Neural progenitor cell (in vitro differentiated cells): ENCODE data around the gene KLF13. TPM values are rescaled to one million over a fixed set of nuclear protein-coding genes. Genes with fewer than 3 reads are reported as not detected.
A peak's percentile ranks its signal among the peaks of the same experiment; 100 is the strongest.

Experiments used
- DNase-seq: peaks from one replicate; pipeline ENCODE4 v3.0.0-alpha.2; 2016; ENCODE audit warnings: low spot score
- H2AFZ ChIP-seq: fragments of 200-600 bp; sonication (generic); replicated peaks from 2 replicates; pipeline ENCODE4 v1.6.1; 2016; ENCODE audit warnings: antibody characterized with exemption
- H3F3A ChIP-seq: fragments of 200-600 bp; sonication (generic); 2 replicates; pipeline ENCODE4 v1.6.1; 2016; ENCODE audit warnings: antibody characterized with exemption, low read depth
- H3K27ac ChIP-seq: fragments of 200-600 bp; sonication (generic); 2 replicates; pipeline ENCODE4 v1.5.1; 2016; ENCODE audit warnings: mild to moderate bottlenecking
- H3K27me3 ChIP-seq: fragments of 200-600 bp; sonication (generic); 2 replicates; pipeline ENCODE4 v1.6.1; 2016; ENCODE audit warnings: mild to moderate bottlenecking, moderate library complexity
- H3K36me3 ChIP-seq: fragments of 200-600 bp; sonication (generic); 2 replicates; pipeline ENCODE4 v1.5.1; 2016
- H3K4me1 ChIP-seq: fragments of 200-600 bp; sonication (generic); 2 replicates; pipeline ENCODE4 v1.6.1; 2016; ENCODE audit warnings: mixed run types
- H3K4me2 ChIP-seq: fragments of 200-600 bp; sonication (generic); 2 replicates; pipeline ENCODE4 v1.6.1; 2016
- H3K4me3 ChIP-seq: fragments of 200-600 bp; sonication (generic); 2 replicates; pipeline ENCODE4 v1.5.1; 2016
- H3K79me2 ChIP-seq: fragments of 200-600 bp; sonication (generic); 2 replicates; pipeline ENCODE4 v1.6.1; 2016; ENCODE audit warnings: low read depth
- H3K9ac ChIP-seq: fragments of 200-600 bp; sonication (generic); 2 replicates; pipeline ENCODE4 v1.6.1; 2016
- H3K9me3 ChIP-seq: fragments of 200-600 bp; sonication (generic); 2 replicates; pipeline ENCODE4 v1.5.1; 2016; ENCODE audit warnings: low read depth
- H4K20me1 ChIP-seq: fragments of 200-600 bp; sonication (generic); 2 replicates; pipeline ENCODE4 v1.6.1; 2016; ENCODE audit warnings: low read depth
- H3K27ac Mint-ChIP-seq: 3 replicates; pipeline ENCODE4 v1.8.0; 2021; ENCODE audit warnings: mixed read lengths
- H3K27me3 Mint-ChIP-seq: 2 replicates; pipeline ENCODE4 v1.8.0; 2022; ENCODE audit warnings: low read depth, mild to moderate bottlenecking, inconsistent platforms, moderate library complexity, mixed read lengths; ENCODE audit not compliant: insufficient read depth
- H3K36me3 Mint-ChIP-seq: 3 replicates; pipeline ENCODE4 v1.8.0; 2021; ENCODE audit warnings: mixed read lengths
- H3K4me1 Mint-ChIP-seq: 3 replicates; pipeline ENCODE4 v1.8.0; 2021; ENCODE audit warnings: mixed read lengths
- H3K4me3 Mint-ChIP-seq: 3 replicates; pipeline ENCODE4 v1.8.0; 2021; ENCODE audit warnings: mild to moderate bottlenecking, moderate library complexity, mixed read lengths
- H3K9me3 Mint-ChIP-seq: 3 replicates; pipeline ENCODE4 v1.8.0; 2020; ENCODE audit warnings: mixed read lengths
- CTCF ChIP-seq: fragments of 200-600 bp; sonication (generic); IDR thresholded peaks from 2 replicates; pipeline ENCODE4 v1.5.1; 2017; ENCODE audit warnings: antibody characterized with exemption, mild to moderate bottlenecking
- EZH2 ChIP-seq: fragments of 200-600 bp; sonication (generic); IDR thresholded peaks from 2 replicates; pipeline ENCODE4 v1.6.1; 2017; ENCODE audit warnings: antibody characterized with exemption, mild to moderate bottlenecking, moderate library complexity
- EZH2phosphoT487 ChIP-seq: fragments of 200-600 bp; sonication (generic); IDR thresholded peaks from 2 replicates; pipeline ENCODE4 v1.6.1; 2017; ENCODE audit warnings: antibody characterized with exemption
- total RNA-seq: library from RNA; depleted of rRNA; stranded (reverse); fragments of >200 nt; gene quantifications from 2 replicates; pipeline ENCODE4 v1.2.3, GENCODE V29; 2015; ENCODE audit warnings: low replicate concordance

Gene KLF13
- total RNA-seq, 1 donor from 2014 or later, result 11.9 TPM

DNA sequence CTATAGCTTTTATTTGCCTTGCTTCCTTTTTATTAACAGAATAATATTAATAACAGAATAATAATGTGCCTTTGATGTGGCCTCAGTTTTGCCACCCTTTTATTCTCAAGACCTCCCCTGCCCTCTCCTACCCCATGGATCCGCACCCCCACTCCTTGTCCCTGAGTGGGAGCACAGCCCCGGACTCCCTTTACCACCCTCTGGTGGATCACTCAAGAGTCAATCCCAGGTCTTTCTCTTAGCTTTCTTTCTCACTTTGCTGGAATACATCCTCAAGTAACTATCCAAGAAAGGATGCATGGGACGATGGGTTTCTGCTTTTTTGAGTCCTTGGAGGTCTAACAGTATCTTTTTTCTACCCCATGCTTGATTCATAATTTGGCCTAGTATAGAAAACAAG is 63.4 kb downstream of the KLF13 start:
- Mint-ChIP-seq H3K36me3 (no peaks in the 10 kb centered on the region), H3K27me3 (peaks cover 36% of the 10 kb centered on the region)
- no peak for DNase-seq

DNA sequence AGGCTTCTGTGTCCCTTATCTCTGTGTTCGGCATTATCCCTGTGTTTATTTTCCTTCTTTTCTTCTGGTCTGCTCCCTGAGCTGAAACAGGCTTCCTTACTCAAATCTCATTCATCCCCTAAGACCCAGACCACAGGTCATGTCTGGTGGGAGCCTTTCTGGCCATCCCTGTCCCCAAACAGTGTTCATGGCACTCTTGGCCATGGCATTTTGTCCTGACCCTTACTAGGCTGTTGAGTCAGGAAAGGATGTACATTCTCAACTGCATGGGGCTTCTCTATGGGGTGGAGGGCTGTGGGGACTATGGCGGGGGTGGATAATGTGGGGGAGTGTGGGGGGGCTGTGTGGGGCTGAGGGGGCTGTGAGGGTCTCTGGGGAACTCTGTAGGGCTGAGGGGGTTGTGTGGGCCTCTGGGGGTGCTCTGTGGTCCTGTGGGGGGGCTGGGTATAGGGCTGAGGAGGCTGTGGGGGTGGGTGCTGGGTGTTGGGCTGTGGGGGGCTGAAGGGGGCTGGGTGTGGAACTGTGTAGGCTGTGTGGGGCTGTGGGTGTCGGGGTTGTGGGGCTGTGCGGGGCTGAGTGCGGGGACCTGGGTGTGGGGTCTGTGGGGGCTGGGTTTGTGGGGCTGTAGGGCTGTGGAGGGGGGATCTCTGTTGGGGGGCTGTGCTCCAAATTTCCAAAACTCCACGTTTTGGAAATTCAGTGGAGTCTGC is 64.3 kb downstream of the KLF13 start:
- Mint-ChIP-seq H3K27ac (no peak overlapping the region), H3K4me3 (peak overlapping the region; percentile 1), H3K4me1 (no peaks in the 10 kb centered on the region), H3K9me3 (peaks cover 16% of the 10 kb centered on the region), H3K27me3 (peaks cover 37% of the 10 kb centered on the region), H3K36me3 (no peaks in the 10 kb centered on the region)
- TF ChIP-seq CTCF (no peak), EZH2phosphoT487 (no peak), EZH2 (no peak)
- DNase-seq, result no peak
- H4K20me1 ChIP-seq, result no peaks in the 10 kb centered on the region
- H3K27ac ChIP-seq, result no peak overlapping the region
- H3K4me1 ChIP-seq, result no peaks in the 10 kb centered on the region
- H3K27me3 ChIP-seq, result peaks cover 47% of the 10 kb centered on the region
- no peak overlapping the region for H3K4me3 ChIP-seq
- H2AFZ ChIP-seq, result no peak overlapping the region
- no peaks in the 10 kb centered on the region for H3K9me3 ChIP-seq
- H3F3A ChIP-seq, result peaks cover 6% of the 10 kb centered on the region
- H3K79me2 ChIP-seq, result no peaks in the 10 kb centered on the region
- no peak overlapping the region for H3K9ac ChIP-seq
- peak overlapping the region; percentile 90 for H3K4me2 ChIP-seq
- no peaks in the 10 kb centered on the region for H3K36me3 ChIP-seq

More for the DNA sequence above, 63.4 kb downstream of the KLF13 start:
- Histone ChIP-seq H3K36me3 (no peaks in the 10 kb centered on the region), H3F3A (peaks cover 6% of the 10 kb centered on the region), H3K27ac (no peak overlapping the region), H3K9me3 (no peaks in the 10 kb centered on the region), H3K4me3 (no peak overlapping the region), H3K9ac (no peak overlapping the region), H4K20me1 (no peaks in the 10 kb centered on the region), H3K27me3 (peaks cover 39% of the 10 kb centered on the region), H2AFZ (no peak overlapping the region), H3K4me2 (no peak overlapping the region), H3K79me2 (no peaks in the 10 kb centered on the region), H3K4me1 (no peaks in the 10 kb centered on the region)
- Mint-ChIP-seq H3K4me3 (no peak overlapping the region), H3K27ac (no peak overlapping the region), H3K4me1 (no peaks in the 10 kb centered on the region), H3K9me3 (peaks cover 16% of the 10 kb centered on the region)
- TF ChIP-seq CTCF (no peak), EZH2phosphoT487 (no peak), EZH2 (no peak)

DNA sequence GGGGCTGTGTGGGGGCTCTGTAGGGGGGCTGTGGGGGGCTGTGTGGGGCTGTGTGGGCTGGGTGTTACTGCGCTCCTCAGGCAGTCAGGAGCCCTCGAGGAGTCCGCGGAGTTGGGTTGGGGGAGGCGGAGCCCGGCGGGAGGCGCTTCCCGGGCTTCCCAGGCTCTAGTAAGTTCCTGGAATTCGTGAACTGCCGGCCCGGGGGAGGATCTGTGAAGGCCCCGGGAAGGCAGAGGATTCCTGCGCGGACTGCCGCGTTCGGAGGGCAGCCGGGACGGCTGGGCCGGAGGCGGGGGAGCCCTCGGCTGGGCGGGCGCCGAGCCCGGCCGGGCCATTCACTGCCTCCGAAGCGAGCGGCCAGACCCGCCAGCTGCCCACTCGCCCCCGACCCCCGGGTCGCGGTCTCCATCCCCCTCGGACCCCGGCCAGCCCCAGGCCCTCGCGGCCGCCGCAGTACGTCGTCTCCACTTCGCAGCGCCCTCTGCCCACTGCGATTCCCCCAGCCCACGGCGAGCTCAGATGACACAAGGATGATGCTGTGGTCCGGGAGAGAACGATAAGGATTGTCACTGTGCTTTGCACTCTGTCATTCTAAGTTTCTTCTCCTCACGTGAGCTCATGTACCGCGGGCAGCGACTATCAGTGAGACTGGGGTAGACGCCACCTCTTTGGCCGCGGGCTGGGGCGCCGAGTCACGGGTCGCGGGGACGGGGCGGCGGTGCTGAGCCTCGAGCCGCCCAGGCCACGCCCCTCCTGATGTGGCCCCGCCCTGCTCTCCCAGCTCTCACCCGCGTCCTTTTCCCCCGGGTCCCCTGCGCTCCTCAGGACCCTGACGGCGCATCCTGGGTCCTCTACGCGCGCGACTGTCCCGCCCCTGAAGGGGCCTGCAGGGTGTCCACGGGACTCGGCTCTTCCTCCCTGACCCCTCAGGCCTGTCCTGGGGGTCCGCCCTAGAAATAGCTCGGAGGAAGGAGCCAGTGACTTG is 65.3 kb downstream of the KLF13 start:
- DNase-seq, result peak; percentile 81
- H3K9me3 Mint-ChIP-seq, result peaks cover 16% of the 10 kb centered on the region

More for the DNA sequence above, 65.3 kb downstream of the KLF13 start:
- Mint-ChIP-seq H3K4me3 (peak overlapping the region; percentile 87), H3K27ac (no peak overlapping the region), H3K27me3 (peaks cover 37% of the 10 kb centered on the region), H3K36me3 (no peaks in the 10 kb centered on the region), H3K4me1 (peaks cover 3% of the 10 kb centered on the region)
- Histone ChIP-seq H3K4me1 (no peaks in the 10 kb centered on the region), H3F3A (peaks cover 6% of the 10 kb centered on the region), H3K36me3 (no peaks in the 10 kb centered on the region), H3K9ac (no peak overlapping the region), H3K9me3 (no peaks in the 10 kb centered on the region), H3K27me3 (peaks cover 47% of the 10 kb centered on the region), H3K79me2 (no peaks in the 10 kb centered on the region), H3K4me2 (peak overlapping the region; percentile 90), H4K20me1 (no peaks in the 10 kb centered on the region), H3K4me3 (peak overlapping the region; percentile 52), H2AFZ (peak overlapping the region; percentile 84), H3K27ac (no peak overlapping the region)
- TF ChIP-seq EZH2phosphoT487, result no peak
- TF ChIP-seq EZH2, result peak; percentile 19
